Calu3 (cell line): ENCODE data around the gene SLC35G6. TPM values are rescaled to one million over a fixed set of nuclear protein-coding genes. Genes with fewer than 3 reads are reported as not detected.
"Not testable (repeated sequence)": the region's sequence is repeated elsewhere in the genome, so short reads cannot be mapped to it uniquely, and the experiment has no call there.

Experiments used
- BruUV-seq: library from RNA; stranded (reverse); fragments of 400-500 nt; replicated peaks from 2 replicates; lab custom pipeline; 2021; lab: Mats Ljungman, UMichigan
- CTCF ChIA-PET: fragments of 300-600 bp; sonication (Branson Sonifier 250); formaldehyde crosslinking; loops from one replicate; lab custom pipeline; 2022; ENCODE audit warnings: antibody characterized with exemption; lab: Charles Lee
- DNase-seq: peaks from one replicate; pipeline ENCODE4 v3.0.0; 2022
- H3K27ac Mint-ChIP-seq: one replicate; pipeline ENCODE4 v1.8.0; 2022; ENCODE audit warnings: mixed read lengths; ENCODE audit not compliant: unreplicated experiment
- H3K27me3 Mint-ChIP-seq: one replicate; pipeline ENCODE4 v1.8.0; 2022; ENCODE audit warnings: mixed read lengths; ENCODE audit not compliant: unreplicated experiment
- H3K36me3 Mint-ChIP-seq: one replicate; pipeline ENCODE4 v1.8.0; 2022; ENCODE audit warnings: mild to moderate bottlenecking, moderate library complexity, mixed read lengths; ENCODE audit not compliant: insufficient read depth, unreplicated experiment
- H3K4me1 Mint-ChIP-seq: one replicate; pipeline ENCODE4 v1.8.0; 2022; ENCODE audit warnings: mild to moderate bottlenecking, low read depth, mixed read lengths; ENCODE audit not compliant: unreplicated experiment
- H3K4me3 Mint-ChIP-seq: one replicate; pipeline ENCODE4 v1.8.0; 2022; ENCODE audit warnings: mild to moderate bottlenecking, low read depth, moderate library complexity, mixed read lengths; ENCODE audit not compliant: unreplicated experiment
- H3K9me3 Mint-ChIP-seq: one replicate; pipeline ENCODE4 v1.8.0; 2022; ENCODE audit warnings: low read depth, mixed read lengths; ENCODE audit not compliant: unreplicated experiment
- CTCF ChIP-seq: fragments of 200-600 bp; IDR thresholded peaks from one replicate; pipeline ENCODE4 v1.8.0; 2022; ENCODE audit warnings: antibody characterized with exemption; ENCODE audit not compliant: unreplicated experiment
- intact Hi-C: fragments of 100-400 bp; cut with micrococcal nuclease; formaldehyde crosslinking; loops from one replicate; pipeline ENCODE4 v1.10.0; 2022; ENCODE audit not compliant: unreplicated experiment
- total RNA-seq: library from RNA; stranded (reverse); gene quantifications from 2 replicates; pipeline ENCODE4 v1.2.3, GENCODE V29; 2022

SLC35G6 gene
- total RNA-seq, 1 experiment from 2014 or later = not detected

GRCh38 chr17:7479213-7480088, 1.8 kb upstream of the SLC35G6 start, which contains the start of gene ZBTB4:
Gene ZBTB4, minus strand, starts transcription at chr17:7479631. Its CDS starts 12,830 bp downstream, at chr17:7466801.
- intact Hi-C loops = loop anchor here (5.0 kb wide), 1 partner anchor 42 kb away; the partner anchor contains the start of genes FGF11 and TMEM102
- BruUV-seq = no TSS peak
- Mint-ChIP-seq H3K4me3 (peak within 1 kb of the TSS; percentile 74), H3K9me3 (peaks cover 3% of the 10 kb centered on the region), H3K27ac (peak within 1 kb of the TSS; percentile 76), H3K4me1 (peaks cover 47% of the 10 kb centered on the region), H3K36me3 (peaks cover 55% of the 10 kb centered on the region), H3K27me3 (no peaks in the 10 kb centered on the region)
- DNase-seq = peak; percentile 43
- no peak for TF ChIP-seq CTCF
- CTCF ChIA-PET = interaction anchor here (1.1 to 1.4 kb wide), 3 partner anchors 43 to 123 kb away, joined by 3 to 5 read pairs (median 3); no protein-coding TSS in a partner anchor

- DNase-seq = no peak
- TF ChIP-seq CTCF = no peak
- Mint-ChIP-seq H3K27ac (peak overlapping the region; percentile 76), H3K4me1 (peaks cover 47% of the 10 kb centered on the region), H3K36me3 (peaks cover 61% of the 10 kb centered on the region), H3K4me3 (peak overlapping the region; percentile 74), H3K27me3 (no peaks in the 10 kb centered on the region), H3K9me3 (peaks cover 3% of the 10 kb centered on the region)
- CTCF ChIA-PET = interaction anchor here (1.4 kb wide), 1 partner anchor 124 kb away, joined by 3 read pairs; no protein-coding TSS in a partner anchor
- intact Hi-C loops = no loop called here
- BruUV-seq = no TSS peak
These were observed 1.2 kb upstream of the SLC35G6 start for GRCh38 chr17:7480089-7480384.

GRCh38 chr17:7481842-7482741, 846 bp downstream of the SLC35G6 start:
- intact Hi-C loops, H3K9me3 Mint-ChIP-seq, CTCF ChIA-PET, H3K27me3 Mint-ChIP-seq, DNase-seq, BruUV-seq: not testable (repeated sequence)
- Mint-ChIP-seq H3K27ac (peak overlapping the region; percentile 96), H3K36me3 (peaks cover 65% of the 10 kb centered on the region), H3K4me1 (peaks cover 48% of the 10 kb centered on the region), H3K4me3 (peak overlapping the region; percentile 93)

GRCh38 chr17:7482742-7483088, 1.5 kb downstream of the SLC35G6 start:
- H3K9me3 Mint-ChIP-seq, intact Hi-C loops, BruUV-seq, CTCF ChIA-PET, H3K27me3 Mint-ChIP-seq, DNase-seq: not testable (repeated sequence)
- Mint-ChIP-seq H3K36me3 (peaks cover 63% of the 10 kb centered on the region), H3K27ac (peak overlapping the region; percentile 96), H3K4me3 (peak overlapping the region; percentile 93), H3K4me1 (peaks cover 48% of the 10 kb centered on the region)
